Measurements from ENCODE around the gene HOXA2. TPM values are rescaled to one million over a fixed set of nuclear protein-coding genes. Genes with fewer than 3 reads are reported as not detected.

HOXA2 gene
- 1.3 and 1.5 TPM in 2 replicates for total RNA-seq

GRCh38 chr7:27102581-27103442 lies at the start of gene HOXA2:
HOXA2 (minus strand) TSS chr7:27102683; CDS start chr7:27102500, 183 bp downstream.

GRCh38 chr7:27147199-27148030 lies 44.9 kb upstream of the HOXA2 start, which contains the start of gene HOXA6:
HOXA6 (minus strand) TSS chr7:27147774; CDS start chr7:27147749, 25 bp downstream.

DNA sequence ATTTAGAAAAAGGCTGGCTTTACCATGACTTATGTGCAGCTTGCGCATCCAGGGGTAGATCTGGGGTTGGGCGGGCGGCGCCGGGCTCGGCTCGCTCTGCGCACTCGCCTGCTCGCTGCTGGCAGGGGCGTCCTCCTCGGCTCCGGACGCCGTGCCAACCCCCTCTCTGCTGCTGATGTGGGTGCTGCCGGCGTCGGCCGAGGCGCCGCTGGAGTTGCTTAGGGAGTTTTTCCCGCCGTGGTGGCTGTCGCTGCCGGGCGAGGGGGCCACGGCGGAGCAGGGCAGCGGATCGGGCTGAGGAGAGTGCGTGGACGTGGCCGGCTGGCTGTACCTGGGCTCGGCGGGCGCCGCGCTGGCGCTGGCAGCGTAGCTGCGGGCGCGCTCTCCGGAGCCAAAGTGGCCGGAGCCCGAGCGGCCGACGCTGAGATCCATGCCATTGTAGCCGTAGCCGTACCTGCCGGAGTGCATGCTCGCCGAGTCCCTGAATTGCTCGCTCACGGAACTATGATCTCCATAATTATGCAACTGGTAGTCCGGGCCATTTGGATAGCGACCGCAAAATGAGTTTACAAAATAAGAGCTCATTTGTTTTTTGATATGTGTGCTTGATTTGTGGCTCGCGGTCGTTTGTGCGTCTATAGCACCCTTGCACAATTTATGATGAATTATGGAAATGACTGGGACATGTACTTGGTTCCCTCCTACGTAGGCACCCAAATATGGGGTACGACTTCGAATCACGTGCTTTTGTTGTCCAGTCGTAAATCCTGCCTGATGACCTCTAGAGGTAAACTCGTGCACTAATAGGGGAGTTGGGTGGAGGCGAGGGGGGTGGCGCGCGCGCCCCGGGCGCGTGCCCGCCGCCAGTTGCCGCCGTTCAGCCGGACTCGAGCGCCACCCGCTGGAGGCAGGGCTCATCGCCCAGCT lies 40.8 kb upstream of the HOXA2 start, which contains the start of gene HOXA5:
HOXA5 (minus strand) TSS at position 659 of the 927 bp plus-strand sequence; CDS start at position 585, 74 bp downstream.

GRCh38 chr7:27130540-27131389 lies 28.3 kb upstream of the HOXA2 start, which contains the start of gene HOXA4:
HOXA4 (minus strand) TSS chr7:27130757; CDS start chr7:27130733, 24 bp downstream.

GRCh38 chr7:27095897-27096767 lies 6.4 kb downstream of the HOXA2 start, which contains the start of gene HOXA1:
HOXA1 (minus strand) TSS chr7:27096000; CDS start chr7:27095912, 88 bp downstream.

Other genes with a start within 250 kb of the HOXA2 start
- gene SKAP2, start 238.1 kb downstream of the HOXA2 start, total RNA-seq, result 14.4 and 24.4 TPM in 2 replicates
- 0.45 and 1.0 TPM in 2 replicates for gene HOXA1, start 6.7 kb downstream of the HOXA2 start, total RNA-seq
- 2.2 and 3.1 TPM in 2 replicates for gene HOXA4, start 28.1 kb upstream of the HOXA2 start, total RNA-seq
- 30.6 and 36.8 TPM in 2 replicates for gene HOXA5, start 41.0 kb upstream of the HOXA2 start, total RNA-seq
- gene HOXA6, start 45.1 kb upstream of the HOXA2 start, total RNA-seq, result 3.0 and 3.9 TPM in 2 replicates
- gene HOXA3, start 49.9 kb upstream of the HOXA2 start, total RNA-seq, result 1.3 and 2.9 TPM in 2 replicates
- 3.9 and 4.2 TPM in 2 replicates for gene HOXA7, start 54.0 kb upstream of the HOXA2 start, total RNA-seq
- 1.5 and 4.0 TPM in 2 replicates for gene HOXA9, start 62.9 kb upstream of the HOXA2 start, total RNA-seq
- not detected in 2 replicates for gene HOXA10, start 71.6 kb upstream of the HOXA2 start, total RNA-seq
- not detected in 2 replicates for gene HOXA11, start 82.5 kb upstream of the HOXA2 start, total RNA-seq
- gene HOXA13, start 97.4 kb upstream of the HOXA2 start, total RNA-seq, result not detected in 2 replicates
- not detected in 2 replicates for gene EVX1, start 140.1 kb upstream of the HOXA2 start, total RNA-seq